Loucy (cell line): Measurements from ENCODE around the gene REL.

ENCODE experiments used
- H2AFZ ChIP-seq: fragments of 200-600 bp; sonication (generic); 2 replicates; pipeline ENCODE4 v1.6.0; 2016; ENCODE audit warnings: antibody characterized with exemption, mild to moderate bottlenecking, low read length, moderate library complexity
- H3F3A ChIP-seq: fragments of 200-600 bp; 2 replicates; pipeline ENCODE4 v1.6.0; 2016; ENCODE audit warnings: antibody characterized with exemption, low read depth, mild to moderate bottlenecking
- H3K27me3 ChIP-seq: fragments of 200-600 bp; sonication (generic); 2 replicates; pipeline ENCODE4 v1.6.1; 2014; ENCODE audit warnings: low read length, mild to moderate bottlenecking; ENCODE audit not compliant: insufficient read depth, poor library complexity, severe bottlenecking
- H3K36me3 ChIP-seq: fragments of 200-600 bp; sonication (generic); 2 replicates; pipeline ENCODE4 v1.6.1; 2016; ENCODE audit warnings: low read length; ENCODE audit not compliant: insufficient read depth
- H3K4me1 ChIP-seq: fragments of 200-600 bp; sonication (generic); 2 replicates; pipeline ENCODE4 v1.5.1; 2014; ENCODE audit warnings: low read length, mild to moderate bottlenecking; ENCODE audit not compliant: insufficient read depth, poor library complexity, severe bottlenecking
- H3K4me2 ChIP-seq: fragments of 200-600 bp; sonication (generic); 2 replicates; pipeline ENCODE4 v1.6.0; 2014; ENCODE audit warnings: antibody characterized with exemption, low read length, low read depth, mild to moderate bottlenecking; ENCODE audit not compliant: poor library complexity, severe bottlenecking
- H3K4me3 ChIP-seq: fragments of 200-600 bp; sonication (generic); 2 replicates; pipeline ENCODE4 v1.5.1; 2014; ENCODE audit warnings: low read length, mild to moderate bottlenecking, mixed read lengths; ENCODE audit not compliant: poor library complexity, severe bottlenecking
- H3K79me2 ChIP-seq: fragments of 200-600 bp; sonication (generic); 2 replicates; pipeline ENCODE4 v1.6.1; 2014; ENCODE audit warnings: low read length; ENCODE audit not compliant: insufficient read depth
- H3K9ac ChIP-seq: fragments of 200-600 bp; sonication (generic); 2 replicates; pipeline ENCODE4 v1.6.0; 2014; ENCODE audit warnings: mild to moderate bottlenecking, low read depth, low read length, moderate library complexity; ENCODE audit not compliant: poor library complexity, severe bottlenecking
- H3K9me2 ChIP-seq: fragments of 200-600 bp; sonication (generic); replicated peaks from 2 replicates; pipeline ENCODE4 v1.6.1; 2016; ENCODE audit warnings: low read depth, low read length, mixed read lengths
- H3K9me3 ChIP-seq: fragments of 200-600 bp; sonication (generic); 2 replicates; pipeline ENCODE4 v1.6.1; 2014; ENCODE audit warnings: mild to moderate bottlenecking, antibody characterized with exemption, low read length, low read depth; ENCODE audit not compliant: insufficient read depth
- H4K20me1 ChIP-seq: fragments of 200-600 bp; sonication (generic); 2 replicates; pipeline ENCODE4 v1.6.0; 2014; ENCODE audit warnings: antibody characterized with exemption, low read length, mild to moderate bottlenecking; ENCODE audit not compliant: insufficient read depth, poor library complexity, severe bottlenecking
- CTCF ChIP-seq: fragments of 200-600 bp; sonication (generic); conservative IDR thresholded peaks from 2 replicates; pipeline ENCODE4 v1.5.1; 2014; ENCODE audit warnings: mild to moderate bottlenecking, antibody characterized with exemption, low read length
- EZH2phosphoT487 ChIP-seq: fragments of 200-600 bp; IDR thresholded peaks from 2 replicates; pipeline ENCODE4 v1.6.1; 2018; ENCODE audit warnings: antibody characterized with exemption, mild to moderate bottlenecking, moderate library complexity, borderline replicate concordance

Gene REL

GRCh38 chr2:60964651-60965498 is 83.5 kb downstream of the REL start:
- TF ChIP-seq EZH2phosphoT487 (no peak), CTCF (no peak)
- peak overlapping the region; percentile 47 for H3K4me2 ChIP-seq
- H3K4me1 ChIP-seq = peaks cover 24% of the 10 kb centered on the region
- no peaks in the 10 kb centered on the region for H3F3A ChIP-seq
- no peaks in the 10 kb centered on the region for H3K36me3 ChIP-seq
- H3K79me2 ChIP-seq = no peaks in the 10 kb centered on the region
- H4K20me1 ChIP-seq = no peaks in the 10 kb centered on the region
- H3K4me3 ChIP-seq = peak overlapping the region; percentile 37
- H2AFZ ChIP-seq = peak overlapping the region; percentile 83
- H3K27me3 ChIP-seq = no peaks in the 10 kb centered on the region
- no peaks in the 10 kb centered on the region for H3K9me2 ChIP-seq
- no peaks in the 10 kb centered on the region for H3K9me3 ChIP-seq
- peak overlapping the region; percentile 1 for H3K9ac ChIP-seq

GRCh38 chr2:60965499-60965785 is 84.1 kb downstream of the REL start:
- no peak for TF ChIP-seq CTCF
- no peak for TF ChIP-seq EZH2phosphoT487
- peak overlapping the region; percentile 83 for H2AFZ ChIP-seq

GRCh38 chr2:60966507-60967405 is 85.4 kb downstream of the REL start:
- Histone ChIP-seq H4K20me1 (no peaks in the 10 kb centered on the region), H3K9me3 (no peaks in the 10 kb centered on the region), H3K9me2 (no peaks in the 10 kb centered on the region), H3F3A (no peaks in the 10 kb centered on the region), H3K9ac (no peak overlapping the region), H3K4me2 (peak overlapping the region; percentile 47), H3K4me3 (peak overlapping the region; percentile 32), H3K27me3 (no peaks in the 10 kb centered on the region), H3K79me2 (no peaks in the 10 kb centered on the region), H3K36me3 (no peaks in the 10 kb centered on the region), H2AFZ (peak overlapping the region; percentile 1; the same call in 1 of the 2 replicates), H3K4me1 (peaks cover 30% of the 10 kb centered on the region)
- TF ChIP-seq EZH2phosphoT487 (no peak), CTCF (no peak)

More at GRCh38 chr2:60965499-60965785, 84.1 kb downstream of the REL start:
- H3K9ac ChIP-seq = peak overlapping the region; percentile 1
- H3K79me2 ChIP-seq = no peaks in the 10 kb centered on the region
- H4K20me1 ChIP-seq = no peaks in the 10 kb centered on the region
- peak overlapping the region; percentile 37 for H3K4me3 ChIP-seq
- peaks cover 24% of the 10 kb centered on the region for H3K4me1 ChIP-seq
- no peaks in the 10 kb centered on the region for H3K27me3 ChIP-seq
- H3F3A ChIP-seq = no peaks in the 10 kb centered on the region
- peak overlapping the region; percentile 47 for H3K4me2 ChIP-seq
- H3K36me3 ChIP-seq = no peaks in the 10 kb centered on the region
- H3K9me2 ChIP-seq = no peaks in the 10 kb centered on the region
- no peaks in the 10 kb centered on the region for H3K9me3 ChIP-seq
